H54 (cell line): Measurements from ENCODE around the gene ACSBG1.
A peak's percentile ranks its signal among the peaks of the same experiment; 100 is the strongest.

Experiments
- DNase-seq: peaks from one replicate; pipeline ENCODE4 v3.0.0; 2011; ENCODE audit warnings: low spot score, mixed read lengths; ENCODE audit not compliant: insufficient read length
- FAIRE-seq: peaks from 3 replicates; lab custom pipeline; 2011; peaks lifted over from hg19 to GRCh38; lab: Jason Lieb, UNC
- POLR2A ChIP-seq: IDR thresholded peaks from 2 replicates; pipeline ENCODE4 v1.6.1; 2011; ENCODE audit warnings: low read depth, mild to moderate bottlenecking, low read length

ACSBG1 gene

DNA sequence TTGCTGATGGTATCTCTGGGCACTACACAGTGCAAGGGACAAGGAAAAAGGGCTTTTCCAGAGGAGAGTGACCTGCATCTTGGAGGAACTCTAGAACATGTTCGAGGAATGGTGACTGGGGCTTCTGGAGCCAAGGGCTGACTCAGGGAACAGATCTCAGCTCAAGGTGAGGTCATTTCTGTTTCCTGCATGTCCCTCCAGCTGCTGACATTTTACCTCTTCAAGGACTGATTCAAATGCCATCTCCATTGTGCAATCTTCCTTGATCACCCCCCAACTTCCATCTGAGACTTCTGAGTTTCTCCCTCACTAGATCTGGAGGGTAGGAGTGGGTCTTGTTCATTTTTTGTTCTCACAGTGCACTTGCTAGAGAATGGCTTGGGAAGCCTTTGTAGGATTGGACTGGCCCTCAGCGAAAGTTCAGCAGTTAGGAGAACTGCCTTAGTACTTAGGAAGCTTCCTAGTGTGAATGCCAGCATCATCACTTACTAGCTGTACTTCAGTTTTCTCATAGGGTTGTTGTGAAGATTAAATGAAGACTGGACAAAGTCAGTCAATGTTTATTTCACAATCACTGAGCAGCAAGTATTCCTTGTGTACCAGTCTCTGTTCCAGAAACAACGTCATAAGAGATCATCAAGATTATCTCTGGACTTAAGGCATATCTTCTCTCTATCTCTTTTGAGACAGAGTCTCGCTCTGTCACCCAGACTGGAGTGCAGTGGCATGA is 87.8 kb downstream of the ACSBG1 start:
- TF ChIP-seq POLR2A, result no peak
- DNase-seq (no peak), FAIRE-seq (no peak)

DNA sequence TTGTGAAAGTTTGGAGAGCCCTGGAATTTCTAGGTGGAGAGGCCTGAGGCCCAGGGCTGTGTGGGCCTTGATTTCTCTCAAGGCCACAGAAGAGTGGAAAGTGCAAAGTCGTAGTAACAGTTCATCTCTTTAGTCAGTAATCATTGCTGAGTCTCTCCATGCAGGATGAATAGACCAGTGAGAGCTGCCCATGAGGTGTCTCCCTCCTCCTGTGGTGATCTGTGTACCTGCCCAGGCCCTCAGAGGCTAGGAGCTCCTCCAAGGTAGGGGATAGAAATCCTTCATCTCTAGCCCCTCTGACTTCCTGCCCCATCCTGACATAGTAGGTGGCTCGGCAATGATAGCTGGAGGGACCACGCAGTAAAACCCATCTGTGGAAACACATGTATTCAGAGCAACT is 92.0 kb downstream of the ACSBG1 start:
- TF ChIP-seq POLR2A, result no peak
- DNase-seq, result no peak

DNA sequence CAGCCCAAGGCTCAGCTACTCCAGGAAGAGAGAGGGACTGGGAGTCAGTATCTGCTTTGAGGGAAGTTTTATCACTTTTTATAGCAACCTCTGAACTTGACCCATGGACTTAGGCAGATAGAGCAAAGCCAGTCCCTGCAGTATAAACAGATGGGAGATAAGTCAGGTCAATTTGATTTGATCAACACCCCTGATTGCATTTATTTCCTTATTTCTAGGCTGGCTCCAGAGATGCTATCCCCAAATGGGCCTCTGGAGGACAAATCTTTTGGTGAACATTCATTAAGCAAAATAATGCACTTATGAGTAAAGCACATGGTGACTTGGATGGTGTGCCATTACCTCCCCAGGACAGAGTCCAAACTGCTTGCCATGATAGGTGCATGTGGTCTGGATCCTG is 94.1 kb downstream of the ACSBG1 start:
- DNase-seq (no peak), FAIRE-seq (no peak)
- no peak for TF ChIP-seq POLR2A

More for the DNA sequence above, 92.0 kb downstream of the ACSBG1 start:
- FAIRE-seq, result no peak

DNA sequence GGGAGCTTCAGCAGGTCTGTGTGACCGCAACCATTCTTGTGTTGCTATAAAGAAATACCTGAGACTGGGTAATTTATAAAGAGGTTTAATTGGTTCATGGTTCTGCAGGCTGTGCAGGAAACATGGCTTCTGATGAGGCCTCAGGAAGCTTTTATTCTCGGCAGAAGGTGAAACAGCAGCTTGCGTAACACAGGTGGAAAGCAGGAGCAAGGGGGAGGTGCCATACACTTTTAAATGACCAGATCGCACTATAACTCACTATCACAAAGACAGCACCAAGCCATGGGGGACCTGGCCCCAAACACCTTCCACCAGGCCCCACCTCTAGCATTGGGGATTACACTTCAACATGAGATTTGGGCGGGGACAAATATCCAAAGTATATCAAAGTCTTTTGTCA is 94.8 kb downstream of the ACSBG1 start:
- TF ChIP-seq POLR2A, result no peak
- no peak for FAIRE-seq
- no peak for DNase-seq

DNA sequence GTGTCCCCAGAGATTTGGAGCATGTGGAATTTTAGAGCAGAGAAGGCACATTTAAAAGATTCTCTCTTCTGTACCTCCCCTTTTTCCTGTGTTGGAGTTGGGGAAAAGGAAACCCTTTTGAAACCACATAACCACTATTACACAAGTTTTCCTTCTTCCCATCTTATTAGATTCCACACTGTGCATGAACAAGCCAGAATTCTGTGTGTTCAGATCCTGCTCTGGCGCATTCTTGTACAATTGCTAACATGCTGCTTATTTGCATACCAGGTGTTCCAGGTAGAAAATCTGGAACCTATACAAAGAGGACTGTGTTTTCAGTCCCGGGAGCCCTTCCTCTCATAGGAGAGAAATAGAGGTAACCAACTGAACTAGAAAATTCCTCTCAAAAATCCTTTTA is 100.6 kb downstream of the ACSBG1 start:
- FAIRE-seq (no peak), DNase-seq (no peak)
- no peak for TF ChIP-seq POLR2A

DNA sequence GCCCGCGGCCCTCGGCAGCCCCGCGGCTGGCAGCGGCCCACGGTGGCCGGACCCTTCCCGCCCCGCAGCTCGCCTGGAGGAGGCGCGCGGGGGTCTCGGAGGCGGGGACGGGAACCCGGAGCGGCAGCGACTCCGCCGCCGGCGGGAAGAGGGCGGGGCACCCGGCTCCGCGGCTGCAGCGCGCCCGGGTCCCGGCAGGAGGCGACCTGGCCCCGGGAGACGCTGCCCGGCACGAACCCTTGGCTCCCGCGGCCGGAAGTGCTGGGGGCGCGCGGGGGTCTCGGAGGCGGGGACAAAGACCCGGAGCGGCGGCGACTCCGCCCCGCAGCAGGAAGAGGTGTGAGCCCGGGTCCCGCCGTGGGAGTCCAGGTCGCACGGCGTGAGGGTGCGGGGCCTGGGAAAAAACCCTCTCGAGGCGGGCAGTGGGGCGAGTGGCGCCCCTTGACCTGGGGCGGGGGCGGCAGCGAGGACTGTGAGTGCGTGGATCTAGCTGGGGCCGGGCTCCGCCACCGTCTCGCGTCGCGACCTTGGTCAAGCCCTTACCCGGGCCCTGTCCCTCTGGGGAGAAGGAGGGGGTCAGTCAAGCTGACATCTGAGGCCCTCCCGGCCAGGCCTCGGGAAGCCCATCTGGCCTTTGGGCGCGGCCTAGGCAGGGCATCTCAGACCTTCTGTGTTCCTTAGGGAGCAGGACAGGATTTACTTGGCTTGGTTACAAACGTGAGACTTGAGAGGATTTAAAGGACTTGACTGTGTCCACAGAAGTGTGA is 102.9 kb downstream of the ACSBG1 start, which contains the start of gene CIB2:
TSS of gene CIB2 (minus strand) at position 151 of the 767 bp plus-strand sequence. CDS start 230 bp downstream, outside the sequence.
- no peak for TF ChIP-seq POLR2A
- DNase-seq (peak; percentile 73), FAIRE-seq (no peak)

DNA sequence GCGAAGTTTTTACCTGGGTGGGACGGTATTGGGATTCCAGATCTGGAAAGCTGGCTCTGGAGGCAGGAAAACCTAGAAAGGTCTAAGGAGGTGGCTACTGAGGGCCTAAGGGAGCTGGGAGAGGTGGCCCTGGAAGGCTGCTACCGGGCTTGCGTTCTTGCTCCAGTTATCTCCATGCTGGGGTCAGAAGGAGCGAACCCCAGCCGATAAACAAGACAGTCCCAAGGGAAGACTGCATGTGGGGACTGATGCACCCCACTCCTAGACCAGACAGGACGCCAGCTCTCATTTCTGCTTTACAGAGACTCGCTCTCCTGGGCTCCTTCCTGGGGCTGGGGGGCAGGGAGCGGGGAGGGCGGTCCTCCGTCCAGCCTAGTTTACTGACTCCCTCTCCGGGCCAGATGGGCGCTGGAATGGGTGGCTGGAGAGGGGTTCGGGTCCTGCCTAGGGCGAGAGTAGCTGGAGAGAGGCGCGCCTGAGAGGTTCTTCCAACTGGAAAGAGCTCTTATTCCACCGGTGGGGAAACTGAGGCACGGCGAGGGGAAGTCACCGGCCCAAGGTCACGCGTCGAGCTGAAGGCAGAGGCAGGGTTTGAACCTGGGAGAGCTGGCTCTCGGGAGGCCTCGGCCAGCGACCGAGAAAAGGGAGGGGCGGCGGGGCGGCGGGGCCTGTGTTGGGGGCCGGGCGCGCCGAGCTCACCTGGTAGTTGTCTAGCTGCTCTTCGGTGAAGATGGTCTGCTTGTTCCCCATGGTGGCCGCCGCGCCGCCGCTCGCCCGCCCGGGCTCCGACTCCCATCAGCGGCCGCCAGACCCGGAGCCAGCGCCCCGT is 103.7 kb downstream of the ACSBG1 start:
- no peak for FAIRE-seq
- TF ChIP-seq POLR2A, result no peak

DNA sequence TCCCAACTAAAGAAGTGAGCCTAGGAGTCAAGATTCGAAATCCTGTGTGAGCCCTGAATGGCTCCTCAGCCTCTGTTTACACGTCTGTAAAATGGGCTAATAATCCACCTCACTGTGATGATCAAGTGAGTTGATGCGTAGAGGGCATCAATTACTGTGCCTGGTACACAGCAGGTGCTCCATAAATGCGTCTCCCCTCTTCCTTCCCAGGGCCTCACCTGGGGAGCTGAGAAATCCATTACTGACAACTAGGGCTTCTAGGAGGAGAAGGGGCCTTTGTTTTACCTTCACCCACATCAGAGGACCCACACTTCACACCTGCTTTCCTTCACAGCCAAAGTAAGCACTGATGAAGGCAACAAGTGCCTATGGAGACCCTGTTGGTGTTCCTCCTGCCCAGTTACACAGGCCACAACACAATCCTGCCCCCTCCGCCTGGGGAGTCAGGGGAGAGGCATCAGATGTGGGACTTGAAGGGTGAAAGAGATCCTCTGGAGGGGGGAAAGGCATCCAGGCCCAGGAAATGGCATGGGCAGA is 104.5 kb downstream of the ACSBG1 start:
- DNase-seq (no peak), FAIRE-seq (no peak)
- no peak for TF ChIP-seq POLR2A

More for the DNA sequence above, 103.7 kb downstream of the ACSBG1 start:
- DNase-seq, result no peak

DNA sequence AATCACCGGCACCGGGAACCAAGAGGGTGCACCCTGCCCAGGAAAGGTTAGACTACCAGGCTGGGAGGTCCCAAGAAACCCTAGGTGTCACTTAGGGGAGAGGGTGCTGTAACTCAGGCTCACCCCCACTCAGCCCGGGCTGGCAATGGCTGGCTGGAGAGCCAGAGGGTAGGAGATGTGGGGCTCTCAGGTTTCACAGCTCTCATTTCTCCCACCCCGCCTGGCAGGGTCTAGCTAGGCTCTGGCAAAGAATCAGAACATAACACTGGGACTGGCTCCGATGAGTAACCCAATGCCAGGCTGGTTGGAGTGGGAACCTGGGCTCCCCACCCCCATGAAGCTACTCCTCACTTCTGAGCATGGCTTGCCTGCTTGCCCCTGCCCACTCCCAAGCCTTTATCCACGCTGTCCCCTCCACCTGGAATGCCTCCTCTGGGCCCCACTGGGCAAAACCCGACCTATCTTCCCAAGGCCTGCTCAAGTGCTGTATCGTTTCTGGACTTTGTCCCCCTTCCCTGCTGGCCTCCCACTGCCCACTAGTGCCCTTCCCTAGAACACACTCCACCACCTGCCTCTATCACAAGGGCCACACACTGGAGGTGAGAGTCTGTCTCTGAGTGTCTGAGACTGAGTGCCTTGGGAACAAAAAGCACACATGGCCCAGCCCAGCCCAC is 105.2 kb downstream of the ACSBG1 start:
- DNase-seq (peak; percentile 30), FAIRE-seq (no peak)
- no peak for TF ChIP-seq POLR2A

DNA sequence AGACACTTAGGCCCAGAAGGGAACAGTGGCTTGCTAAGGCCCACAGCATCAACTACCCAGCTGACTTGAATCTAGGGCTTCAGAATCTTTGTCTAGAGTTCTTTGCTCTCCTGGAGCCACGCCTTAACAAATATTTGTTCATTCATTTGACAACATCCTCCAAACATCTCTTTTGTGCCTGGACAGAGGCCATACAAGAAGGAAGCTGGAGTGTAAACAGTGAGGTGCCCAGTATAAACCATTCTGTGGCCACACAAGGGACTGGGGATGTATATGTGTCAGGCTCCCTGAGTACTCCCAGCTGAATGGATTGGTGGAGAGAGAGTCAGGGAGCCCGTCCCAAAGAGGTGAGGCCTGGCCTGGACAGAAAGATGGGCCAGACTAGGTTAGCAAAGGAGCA is 106.5 kb downstream of the ACSBG1 start:
- TF ChIP-seq POLR2A, result no peak
- DNase-seq (no peak), FAIRE-seq (no peak)

DNA sequence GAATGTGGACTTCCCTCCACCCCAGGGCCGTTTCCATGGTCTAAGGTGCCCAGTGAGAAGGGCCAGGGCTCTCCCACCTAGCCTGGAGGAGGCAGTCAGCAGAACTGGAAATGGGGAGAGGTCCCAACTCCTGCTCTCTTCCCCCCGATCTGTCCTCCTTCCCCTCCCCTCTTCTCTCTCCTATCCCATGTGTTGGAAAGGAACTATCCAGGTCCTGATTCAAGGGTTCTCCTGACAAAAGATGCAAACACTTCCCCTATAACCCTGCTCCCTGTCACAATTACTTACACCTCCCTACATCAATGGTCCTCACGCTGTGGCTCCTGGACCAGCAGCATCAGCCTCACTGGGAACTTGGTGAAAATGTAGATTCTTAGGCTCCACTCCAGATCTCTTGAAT is 109.1 kb downstream of the ACSBG1 start:
- no peak for DNase-seq
- FAIRE-seq, result no peak
- no peak for TF ChIP-seq POLR2A

DNA sequence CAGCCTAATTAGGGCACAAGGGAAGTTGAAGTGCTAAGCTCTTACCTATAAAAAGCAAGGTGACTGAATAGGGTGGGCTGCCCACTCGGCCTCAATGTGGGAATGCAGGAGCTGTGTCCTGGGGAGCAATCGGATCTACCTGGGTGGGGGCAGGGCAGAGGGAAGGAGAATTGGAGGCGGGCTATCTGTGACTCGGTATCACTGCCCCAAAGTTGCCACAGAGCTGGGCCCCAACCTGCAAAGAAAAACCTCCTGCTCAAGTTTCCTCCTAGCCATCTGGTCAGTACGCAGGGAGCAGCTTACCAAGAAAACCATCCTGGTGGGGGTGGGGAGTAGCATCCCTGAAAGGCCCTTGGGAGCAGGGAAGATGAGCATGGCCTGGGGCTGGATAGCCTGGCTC is 113.8 kb downstream of the ACSBG1 start:
- no peak for TF ChIP-seq POLR2A
- DNase-seq (no peak), FAIRE-seq (no peak)
